Measurements from ENCODE around the gene CACNA1C.
A peak's percentile ranks its signal among the peaks of the same experiment; 100 is the strongest.

Gene CACNA1C

DNA sequence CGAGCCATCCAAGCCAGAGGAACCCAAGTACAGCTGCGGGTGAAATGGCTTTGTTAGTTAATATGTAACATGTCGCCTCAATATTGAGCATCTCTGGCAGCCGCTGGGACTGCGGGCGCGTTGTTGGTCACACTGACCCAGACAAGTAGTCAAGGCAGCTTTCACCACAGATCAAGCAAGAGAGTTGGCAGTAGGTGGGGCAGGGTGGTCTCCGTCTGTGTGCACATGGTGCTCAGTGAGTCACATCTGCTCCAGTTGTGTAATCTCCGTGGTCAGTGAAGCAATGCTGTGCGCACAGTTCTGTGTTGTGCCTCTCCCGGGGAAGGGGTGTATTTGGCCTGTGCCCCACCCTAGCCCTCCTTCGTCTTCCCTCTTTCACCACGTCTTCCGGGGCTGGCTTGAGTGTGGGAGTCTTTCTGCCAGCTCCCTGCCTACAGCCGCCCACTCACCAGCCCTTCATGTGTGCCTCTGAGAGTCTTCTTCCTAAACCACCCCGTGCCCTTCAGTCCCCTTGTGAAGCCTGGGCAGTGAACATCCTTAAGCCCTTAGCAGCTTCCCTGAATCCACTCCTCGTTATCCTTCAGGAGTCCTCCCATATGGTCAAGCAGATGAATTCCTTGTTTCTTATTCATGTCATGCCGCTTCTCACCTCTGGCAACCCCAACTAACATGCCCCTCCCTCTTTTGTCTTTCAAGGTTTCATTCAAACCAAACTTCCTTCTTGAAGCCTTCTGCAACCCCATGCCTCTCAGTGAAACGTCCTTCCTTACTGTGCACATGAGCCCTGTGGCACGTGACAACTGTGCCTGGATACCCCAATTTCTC is 242.1 kb downstream of the CACNA1C start:
- DNase-seq (ENCODE audit: low read depth), result no peak
- TF ChIP-seq, protein P1, sequence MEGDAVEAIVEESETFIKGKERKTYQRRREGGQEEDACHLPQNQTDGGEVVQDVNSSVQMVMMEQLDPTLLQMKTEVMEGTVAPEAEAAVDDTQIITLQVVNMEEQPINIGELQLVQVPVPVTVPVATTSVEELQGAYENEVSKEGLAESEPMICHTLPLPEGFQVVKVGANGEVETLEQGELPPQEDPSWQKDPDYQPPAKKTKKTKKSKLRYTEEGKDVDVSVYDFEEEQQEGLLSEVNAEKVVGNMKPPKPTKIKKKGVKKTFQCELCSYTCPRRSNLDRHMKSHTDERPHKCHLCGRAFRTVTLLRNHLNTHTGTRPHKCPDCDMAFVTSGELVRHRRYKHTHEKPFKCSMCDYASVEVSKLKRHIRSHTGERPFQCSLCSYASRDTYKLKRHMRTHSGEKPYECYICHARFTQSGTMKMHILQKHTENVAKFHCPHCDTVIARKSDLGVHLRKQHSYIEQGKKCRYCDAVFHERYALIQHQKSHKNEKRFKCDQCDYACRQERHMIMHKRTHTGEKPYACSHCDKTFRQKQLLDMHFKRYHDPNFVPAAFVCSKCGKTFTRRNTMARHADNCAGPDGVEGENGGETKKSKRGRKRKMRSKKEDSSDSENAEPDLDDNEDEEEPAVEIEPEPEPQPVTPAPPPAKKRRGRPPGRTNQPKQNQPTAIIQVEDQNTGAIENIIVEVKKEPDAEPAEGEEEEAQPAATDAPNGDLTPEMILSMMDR (IDR thresholded peaks at IDR 0.05; ENCODE audit: insufficient read depth, low read depth, low read length, missing control alignments), result no peak
- H3K4me3 ChIP-seq (ENCODE audit: low read length), result no peak overlapping the region

DNA sequence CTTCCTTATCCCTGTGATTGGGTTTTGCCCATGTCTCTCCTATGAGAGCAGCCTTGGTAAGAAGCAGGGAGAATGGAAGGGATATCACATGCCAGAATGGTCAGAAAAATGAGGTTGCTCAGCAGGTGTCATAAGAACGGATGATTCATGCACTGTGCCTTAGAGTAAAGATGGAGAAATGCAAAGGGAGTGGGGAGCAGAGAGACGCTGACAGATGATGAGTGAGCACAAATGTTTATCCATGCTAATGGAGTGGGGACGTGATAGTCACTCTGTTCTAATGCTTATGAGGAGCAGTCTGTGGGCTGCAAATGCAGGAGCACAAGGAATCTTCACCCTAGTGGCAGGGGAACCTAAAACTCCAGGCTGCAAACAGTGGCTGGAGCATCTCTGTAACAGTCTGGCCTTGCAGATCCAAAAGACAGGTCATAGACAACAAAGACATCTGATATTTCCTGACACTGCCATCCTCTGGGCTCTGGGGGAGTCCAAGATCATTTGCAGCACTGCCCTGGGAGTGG is 243.2 kb downstream of the CACNA1C start:
- peak; percentile 4 for DNase-seq (ENCODE audit: low read depth)
- TF ChIP-seq, protein P1 (IDR thresholded peaks at IDR 0.05; ENCODE audit: insufficient read depth, low read depth, low read length, missing control alignments), result no peak

DNA sequence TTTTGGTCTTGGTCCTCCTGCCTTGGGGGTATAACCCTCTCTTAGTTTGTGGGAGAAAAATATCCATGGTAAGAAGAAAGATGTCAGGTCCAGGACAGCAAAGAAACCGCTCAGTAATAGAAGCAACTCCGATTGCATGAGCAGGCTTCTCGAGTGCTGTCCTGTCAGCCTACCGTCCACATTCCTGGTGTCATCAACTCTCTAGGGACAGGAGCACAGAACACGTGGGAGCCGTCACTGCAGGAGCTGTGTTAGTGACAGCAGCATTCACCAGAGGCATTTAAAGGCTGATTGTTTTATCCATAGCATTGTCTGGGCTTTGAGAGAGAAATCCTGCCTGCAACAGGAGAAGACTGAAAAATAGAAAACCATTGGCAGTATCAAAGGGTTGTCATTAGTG is 244.2 kb downstream of the CACNA1C start:
- H3K4me3 ChIP-seq (ENCODE audit: low read length), result no peak overlapping the region
- DNase-seq (ENCODE audit: low read depth), result no peak
- TF ChIP-seq, protein P1 (IDR thresholded peaks at IDR 0.05; ENCODE audit: insufficient read depth, low read depth, low read length, missing control alignments), result no peak

More for the DNA sequence above, 243.2 kb downstream of the CACNA1C start:
- H3K4me3 ChIP-seq (ENCODE audit: low read length), result no peak overlapping the region

DNA sequence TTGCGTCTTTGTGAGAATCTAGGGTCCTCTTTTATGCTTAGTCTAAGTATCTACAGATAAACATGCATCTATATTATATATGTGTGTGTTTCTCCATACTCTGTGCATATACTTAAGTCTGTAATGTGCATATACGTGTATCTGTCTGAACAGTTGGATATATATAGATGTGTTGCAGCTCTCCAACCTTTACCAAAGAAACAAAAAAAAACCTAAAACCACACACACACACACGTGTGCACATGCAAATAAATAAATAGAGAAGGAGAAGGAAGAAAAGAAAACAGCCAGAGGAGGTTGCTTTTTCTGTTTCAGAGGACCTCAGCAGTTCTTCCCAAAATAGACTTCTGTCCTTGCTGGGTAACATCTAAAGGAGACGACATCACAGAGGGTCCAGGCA is 244.9 kb downstream of the CACNA1C start:
- H3K4me3 ChIP-seq (ENCODE audit: low read length), result no peak overlapping the region
- no peak for DNase-seq (ENCODE audit: low read depth)
- TF ChIP-seq, protein P1 (IDR thresholded peaks at IDR 0.05; ENCODE audit: insufficient read depth, low read depth, low read length, missing control alignments), result no peak

DNA sequence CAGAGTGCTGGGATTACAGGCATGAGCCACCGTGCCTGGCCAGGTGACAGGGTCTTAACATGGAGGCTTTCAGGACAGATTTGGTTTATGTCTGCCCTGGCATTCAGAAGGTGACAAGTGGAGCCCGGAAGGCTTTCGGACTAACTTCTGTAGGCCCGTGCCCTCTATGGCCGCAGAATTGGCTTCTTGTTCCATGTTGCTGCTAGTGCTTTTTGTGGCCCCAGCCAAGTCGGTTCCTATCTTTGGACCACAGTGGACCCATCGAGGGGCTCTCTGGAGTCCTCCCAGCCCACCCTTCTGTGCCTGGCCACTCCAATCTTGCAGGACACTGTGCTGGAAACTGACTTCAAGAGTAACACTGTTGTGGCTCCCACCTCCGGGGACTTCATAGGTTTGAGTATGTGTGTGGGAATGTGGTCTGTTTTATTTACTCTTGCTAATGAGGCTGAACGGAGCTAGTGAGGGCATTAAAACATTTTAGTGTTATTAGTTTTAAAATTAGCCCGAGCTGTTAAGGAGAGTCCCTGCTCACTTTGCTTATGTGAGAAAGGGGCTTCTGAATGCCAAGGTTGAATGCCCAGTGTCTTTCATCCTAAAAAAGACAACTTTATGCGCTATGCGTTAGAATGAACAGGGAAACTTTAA is 245.9 kb downstream of the CACNA1C start:
- H3K4me3 ChIP-seq (ENCODE audit: low read length), result no peak overlapping the region
- DNase-seq (ENCODE audit: low read depth), result no peak
- TF ChIP-seq, protein P1 (IDR thresholded peaks at IDR 0.05; ENCODE audit: insufficient read depth, low read depth, low read length, missing control alignments), result no peak

DNA sequence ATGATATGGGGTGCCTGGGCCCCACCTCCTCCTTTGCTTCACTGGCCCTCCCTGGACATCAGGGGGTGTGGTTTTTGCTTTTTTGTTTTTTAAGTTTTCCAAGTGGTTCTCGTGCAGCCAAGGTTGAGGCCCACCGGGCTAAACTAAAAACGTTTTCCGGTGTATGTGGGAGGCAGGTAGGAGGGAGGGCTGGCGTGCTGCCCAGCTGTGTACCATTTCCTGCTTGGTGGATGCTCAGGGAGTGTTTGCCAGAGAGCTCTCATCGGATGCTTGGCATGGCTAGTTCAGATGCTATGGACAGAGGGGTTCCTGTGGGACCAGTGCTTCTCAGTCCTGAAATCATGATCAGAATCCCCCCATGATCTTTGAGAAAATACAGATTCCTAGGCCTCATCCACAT is 246.4 kb downstream of the CACNA1C start:
- no peak for DNase-seq (ENCODE audit: low read depth)
- TF ChIP-seq, protein P1 (IDR thresholded peaks at IDR 0.05; ENCODE audit: insufficient read depth, low read depth, low read length, missing control alignments), result no peak
- no peak overlapping the region for H3K4me3 ChIP-seq (ENCODE audit: low read length)

Measured in epithelial cell of esophagus (primary cell).